Activated T-cell treated with anti-CD3 and anti-CD28 coated beads, Interleukin-2, amount 50 U/mL, for 24 hours (primary cell): ENCODE data around the gene PC.

ENCODE experiments used
- DNase-seq: peaks from one replicate; pipeline ENCODE4 v3.0.0-alpha.2; 2020
- H3K27ac Mint-ChIP-seq: 2 replicates; pipeline ENCODE4 v1.8.0; 2020; ENCODE audit warnings: mild to moderate bottlenecking, mixed read lengths
- H3K27me3 Mint-ChIP-seq: 2 replicates; pipeline ENCODE4 v1.8.0; 2020; ENCODE audit warnings: mixed read lengths
- H3K36me3 Mint-ChIP-seq: 2 replicates; pipeline ENCODE4 v1.8.0; 2020; ENCODE audit warnings: low read depth, mixed read lengths
- H3K4me1 Mint-ChIP-seq: 2 replicates; pipeline ENCODE4 v1.8.0; 2020; ENCODE audit warnings: low read depth, mixed read lengths
- H3K4me3 Mint-ChIP-seq: 2 replicates; pipeline ENCODE4 v1.8.0; 2020; ENCODE audit warnings: mild to moderate bottlenecking, moderate library complexity, mixed read lengths
- H3K9me3 Mint-ChIP-seq: 2 replicates; pipeline ENCODE4 v1.8.0; 2020; ENCODE audit warnings: mixed read lengths

Gene PC

GRCh38 chr11:66915866-66916265 lies 42.3 kb downstream of the PC start:
- H3K9me3 Mint-ChIP-seq = no peaks in the 10 kb centered on the region
- no peak overlapping the region for H3K27ac Mint-ChIP-seq
- H3K27me3 Mint-ChIP-seq = no peaks in the 10 kb centered on the region
- H3K36me3 Mint-ChIP-seq = no peaks in the 10 kb centered on the region
- no peaks in the 10 kb centered on the region for H3K4me1 Mint-ChIP-seq
- no peak overlapping the region for H3K4me3 Mint-ChIP-seq
- DNase-seq = no peak

- no peaks in the 10 kb centered on the region for H3K27me3 Mint-ChIP-seq
- no peak overlapping the region for H3K27ac Mint-ChIP-seq
- H3K36me3 Mint-ChIP-seq = no peaks in the 10 kb centered on the region
- DNase-seq = no peak
- no peaks in the 10 kb centered on the region for H3K9me3 Mint-ChIP-seq
- H3K4me1 Mint-ChIP-seq = no peaks in the 10 kb centered on the region
- H3K4me3 Mint-ChIP-seq = no peak overlapping the region
These were observed 42.9 kb downstream of the PC start for GRCh38 chr11:66915046-66915832.

- Mint-ChIP-seq H3K9me3 (no peaks in the 10 kb centered on the region), H3K27me3 (no peaks in the 10 kb centered on the region), H3K4me1 (no peaks in the 10 kb centered on the region), H3K27ac (no peak overlapping the region), H3K4me3 (no peak overlapping the region), H3K36me3 (no peaks in the 10 kb centered on the region)
- DNase-seq = no peak
These were observed 43.7 kb downstream of the PC start for GRCh38 chr11:66914505-66914904.

GRCh38 chr11:66912911-66913310 lies 45.3 kb downstream of the PC start:
- H3K9me3 Mint-ChIP-seq = no peaks in the 10 kb centered on the region
- H3K36me3 Mint-ChIP-seq = no peaks in the 10 kb centered on the region
- no peaks in the 10 kb centered on the region for H3K4me1 Mint-ChIP-seq
- no peak for DNase-seq
- no peak overlapping the region for H3K4me3 Mint-ChIP-seq
- no peaks in the 10 kb centered on the region for H3K27me3 Mint-ChIP-seq
- no peak overlapping the region for H3K27ac Mint-ChIP-seq

DNA sequence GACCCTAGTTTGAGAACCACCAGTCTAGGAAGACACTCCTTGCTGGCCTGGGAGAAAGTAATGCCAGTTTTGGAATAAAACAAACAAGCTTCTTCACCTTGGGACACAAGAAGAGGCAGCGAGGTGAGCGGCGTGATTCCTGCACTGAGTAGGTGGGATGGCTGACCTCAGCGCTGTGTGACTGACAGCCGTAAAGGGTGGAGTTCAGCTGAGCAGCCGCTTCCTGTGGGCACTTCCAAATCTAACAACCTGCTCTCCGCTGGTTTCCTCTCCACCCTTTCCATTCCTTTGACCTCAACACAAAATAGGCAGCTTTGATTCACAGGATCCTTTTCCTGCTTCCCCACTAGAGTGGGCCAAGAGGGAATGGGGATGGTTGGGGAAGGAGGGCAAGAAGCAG lies 45.8 kb downstream of the PC start:
- Mint-ChIP-seq H3K27me3 (no peaks in the 10 kb centered on the region), H3K4me1 (no peaks in the 10 kb centered on the region), H3K27ac (no peak overlapping the region), H3K9me3 (no peaks in the 10 kb centered on the region), H3K4me3 (no peak overlapping the region), H3K36me3 (no peaks in the 10 kb centered on the region)
- no peak for DNase-seq

GRCh38 chr11:66910669-66911068 lies 47.5 kb downstream of the PC start:
- DNase-seq = no peak
- Mint-ChIP-seq H3K4me1 (no peaks in the 10 kb centered on the region), H3K4me3 (no peak overlapping the region), H3K27me3 (no peaks in the 10 kb centered on the region), H3K36me3 (no peaks in the 10 kb centered on the region), H3K9me3 (no peaks in the 10 kb centered on the region), H3K27ac (no peak overlapping the region)

- H3K27me3 Mint-ChIP-seq = no peaks in the 10 kb centered on the region
- H3K36me3 Mint-ChIP-seq = no peaks in the 10 kb centered on the region
- H3K4me3 Mint-ChIP-seq = no peak overlapping the region
These were observed 48.2 kb downstream of the PC start for GRCh38 chr11:66910016-66910415.

DNA sequence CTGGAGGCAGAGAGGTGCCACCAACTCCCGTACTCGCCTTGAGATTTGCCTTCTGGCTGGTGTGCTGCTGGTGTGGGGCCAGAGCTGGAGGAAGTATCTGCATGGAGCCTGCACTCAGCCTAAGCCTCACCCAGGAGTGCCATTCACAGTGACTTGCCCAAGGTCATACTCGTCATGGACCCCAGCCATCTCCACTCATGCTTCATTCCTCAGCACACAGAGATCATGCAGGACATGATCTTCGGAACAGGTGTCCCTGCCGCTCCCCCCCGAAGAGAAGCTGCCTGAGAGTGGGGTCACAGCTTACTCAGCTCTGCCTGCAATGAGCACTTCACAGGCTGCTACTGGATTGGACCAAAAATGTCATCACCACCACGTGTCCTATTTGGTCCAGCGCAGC lies 49.0 kb downstream of the PC start:
- Mint-ChIP-seq H3K27ac (no peak overlapping the region), H3K4me1 (no peaks in the 10 kb centered on the region), H3K36me3 (no peaks in the 10 kb centered on the region), H3K4me3 (no peak overlapping the region), H3K9me3 (no peaks in the 10 kb centered on the region), H3K27me3 (no peaks in the 10 kb centered on the region)
- DNase-seq = no peak

More at GRCh38 chr11:66910016-66910415, 48.2 kb downstream of the PC start:
- Mint-ChIP-seq H3K27ac (no peak overlapping the region), H3K4me1 (no peaks in the 10 kb centered on the region), H3K9me3 (no peaks in the 10 kb centered on the region)
- DNase-seq = no peak

DNA sequence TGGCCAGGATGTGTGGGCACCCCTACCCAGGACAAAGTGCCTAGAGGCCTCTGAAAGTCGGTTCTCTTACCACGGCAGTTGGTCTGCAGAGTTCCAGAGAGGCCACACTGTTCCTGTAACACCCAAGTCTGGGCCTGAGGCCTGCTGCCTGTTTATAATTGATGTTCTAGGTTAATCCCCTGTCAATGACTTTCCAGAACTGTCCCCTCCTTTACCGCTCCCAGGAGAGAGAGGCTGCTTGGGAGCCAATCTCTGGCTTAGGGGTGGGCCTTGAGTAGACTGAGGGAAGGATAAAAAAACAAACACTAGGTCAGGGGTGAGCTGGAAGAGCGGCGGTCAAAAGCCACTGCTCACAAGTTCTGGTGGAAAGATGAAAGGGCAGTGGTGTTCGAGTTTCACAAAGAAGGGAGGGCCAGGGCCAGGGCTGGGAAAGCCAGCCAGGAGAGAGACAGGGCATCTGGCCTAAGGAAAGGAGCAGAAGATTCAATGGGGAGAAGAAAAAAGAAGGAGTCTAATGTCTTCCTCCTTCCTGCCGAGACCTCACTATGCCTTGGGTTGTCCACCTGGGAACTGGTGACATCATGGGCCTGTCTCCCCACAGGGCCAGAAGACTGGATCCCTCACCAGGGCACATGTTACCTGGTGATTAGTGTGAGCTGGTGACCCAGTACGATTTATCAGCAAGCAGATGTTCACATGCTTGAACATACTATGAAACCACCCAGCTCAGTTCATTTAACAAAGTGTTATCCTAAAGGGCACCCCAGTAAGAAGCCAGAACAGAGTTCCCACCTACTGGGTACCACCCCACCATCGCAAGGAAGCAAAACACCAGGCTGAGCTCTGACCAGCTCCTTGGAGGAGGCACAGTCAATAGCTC lies 50.2 kb downstream of the PC start:
- no peak for DNase-seq
- Mint-ChIP-seq H3K36me3 (no peaks in the 10 kb centered on the region), H3K27ac (no peak overlapping the region), H3K9me3 (no peaks in the 10 kb centered on the region), H3K4me3 (no peak overlapping the region), H3K27me3 (no peaks in the 10 kb centered on the region), H3K4me1 (no peaks in the 10 kb centered on the region)

DNA sequence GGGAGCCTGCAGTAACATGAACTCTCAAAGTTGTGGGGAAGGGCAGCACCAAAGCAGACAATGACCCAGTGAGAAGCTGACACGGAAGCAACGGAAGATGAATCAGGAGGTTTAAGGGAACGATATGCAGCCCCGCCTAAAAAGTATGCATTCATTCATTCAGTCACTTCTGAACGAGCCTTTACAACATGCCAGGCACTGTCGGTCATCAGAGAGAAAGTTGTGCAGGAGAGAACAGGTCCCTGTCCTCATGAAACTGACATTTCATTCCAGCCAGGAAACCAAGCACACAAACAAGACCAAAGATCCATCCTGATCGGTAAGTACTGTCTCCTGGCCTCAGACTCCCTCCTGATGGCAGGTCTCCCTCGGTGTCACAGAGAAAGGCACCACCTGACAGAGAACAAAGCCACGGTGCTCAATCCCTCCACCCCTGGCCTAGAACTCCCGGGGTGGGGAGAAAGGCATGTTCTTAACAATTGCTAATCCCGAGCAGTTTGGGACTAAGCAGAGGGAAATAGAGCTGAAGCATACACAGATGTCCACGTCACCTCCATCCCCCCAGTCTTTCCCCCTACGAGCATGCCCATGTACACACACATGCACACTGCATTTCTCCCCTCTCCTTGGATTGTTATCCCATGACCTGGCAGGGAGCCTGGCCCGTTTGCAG lies 52.0 kb downstream of the PC start:
- Mint-ChIP-seq H3K27ac (no peak overlapping the region), H3K4me3 (no peak overlapping the region), H3K36me3 (no peaks in the 10 kb centered on the region), H3K9me3 (no peaks in the 10 kb centered on the region), H3K27me3 (no peaks in the 10 kb centered on the region), H3K4me1 (no peaks in the 10 kb centered on the region)
- no peak for DNase-seq

GRCh38 chr11:66905631-66906030 lies 52.6 kb downstream of the PC start:
- Mint-ChIP-seq H3K36me3 (no peaks in the 10 kb centered on the region), H3K27me3 (no peaks in the 10 kb centered on the region), H3K4me1 (no peaks in the 10 kb centered on the region), H3K27ac (no peak overlapping the region), H3K4me3 (no peak overlapping the region), H3K9me3 (no peaks in the 10 kb centered on the region)
- DNase-seq = no peak

- Mint-ChIP-seq H3K27ac (no peak overlapping the region), H3K36me3 (no peaks in the 10 kb centered on the region), H3K4me3 (no peak overlapping the region), H3K4me1 (no peaks in the 10 kb centered on the region), H3K9me3 (no peaks in the 10 kb centered on the region), H3K27me3 (no peaks in the 10 kb centered on the region)
- DNase-seq = no peak
These were observed 53.1 kb downstream of the PC start for GRCh38 chr11:66904981-66905521.

- no peaks in the 10 kb centered on the region for H3K27me3 Mint-ChIP-seq
- DNase-seq = no peak
- H3K27ac Mint-ChIP-seq = no peak overlapping the region
- H3K4me1 Mint-ChIP-seq = no peaks in the 10 kb centered on the region
- H3K9me3 Mint-ChIP-seq = no peaks in the 10 kb centered on the region
- H3K36me3 Mint-ChIP-seq = no peaks in the 10 kb centered on the region
- no peak overlapping the region for H3K4me3 Mint-ChIP-seq
These were observed 53.6 kb downstream of the PC start for GRCh38 chr11:66904561-66904960.

DNA sequence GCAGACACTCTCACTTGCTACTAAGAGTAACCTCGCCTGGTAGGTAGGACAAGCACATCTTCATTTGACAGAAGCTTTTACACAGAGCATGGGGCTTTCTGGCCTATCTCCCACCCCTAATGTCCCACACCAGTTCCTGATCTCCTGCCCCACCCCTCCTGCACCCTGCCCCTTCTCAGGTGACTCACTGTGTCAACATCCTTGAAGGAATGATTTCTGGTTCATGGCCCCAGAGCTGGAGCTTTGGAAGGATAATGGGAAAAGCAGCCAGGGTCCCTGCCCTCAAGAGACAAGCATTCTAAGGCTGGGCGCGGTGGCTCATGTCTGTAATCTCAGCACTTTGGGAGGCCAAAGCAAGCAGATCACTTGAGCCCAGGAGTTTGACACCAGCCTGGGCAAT lies 54.1 kb downstream of the PC start:
- H3K27ac Mint-ChIP-seq = no peak overlapping the region
- no peaks in the 10 kb centered on the region for H3K9me3 Mint-ChIP-seq
- no peaks in the 10 kb centered on the region for H3K4me1 Mint-ChIP-seq
- DNase-seq = no peak
- H3K4me3 Mint-ChIP-seq = no peak overlapping the region
- H3K27me3 Mint-ChIP-seq = no peaks in the 10 kb centered on the region
- no peaks in the 10 kb centered on the region for H3K36me3 Mint-ChIP-seq
